ENCODE measurements around the gene CKS2.

DNA sequence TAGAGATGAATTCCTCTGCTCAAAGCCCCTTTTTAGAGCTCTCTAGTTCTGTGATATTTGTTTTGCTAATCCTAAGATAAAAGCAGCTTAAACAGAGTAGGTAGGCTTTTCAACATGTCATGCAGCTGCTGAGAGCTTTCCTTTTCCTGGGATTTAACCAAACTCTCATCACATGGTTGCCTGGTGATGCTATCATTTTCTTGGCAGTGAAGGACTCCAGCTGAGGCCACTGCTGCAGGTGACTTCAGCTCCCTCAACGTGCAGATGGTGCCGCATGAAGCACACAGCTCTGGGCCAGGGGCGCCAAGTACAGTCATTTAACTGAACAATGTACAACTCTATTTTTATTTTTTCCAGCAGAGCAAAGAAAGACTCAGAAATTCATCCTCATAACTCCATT is 49.5 kb downstream of the CKS2 start:
- TF ChIP-seq POLR2A (IDR thresholded peaks at IDR 0.05) (no peak), EP300 (IDR thresholded peaks at IDR 0.05; ENCODE audit: low read depth) (no peak), POLR2AphosphoS5 (IDR thresholded peaks at IDR 0.05) (no peak)
